ENCODE data around the gene BANF2.
"Not testable (repeated sequence)": the region's sequence is repeated elsewhere in the genome, so short reads cannot be mapped to it uniquely, and the experiment has no call there.

BANF2 gene

GRCh38 chr20:17767624-17768023, 67.9 kb downstream of the BANF2 start:
- no peak for DNase-seq

- no peak for DNase-seq
Measured at GRCh38 chr20:17768271-17768670, 68.5 kb downstream of the BANF2 start.

GRCh38 chr20:17769716-17770115, 70.0 kb downstream of the BANF2 start:
- not testable (repeated sequence) for DNase-seq

- no peak for DNase-seq
Measured at GRCh38 chr20:17771206-17772004, 71.6 kb downstream of the BANF2 start.

GRCh38 chr20:17772005-17772343, 72.2 kb downstream of the BANF2 start:
- DNase-seq = no peak

GRCh38 chr20:17773619-17774018, 73.9 kb downstream of the BANF2 start:
- no peak for DNase-seq

- no peak for DNase-seq
Measured at GRCh38 chr20:17775600-17775999, 75.8 kb downstream of the BANF2 start.

GRCh38 chr20:17776551-17776950, 76.8 kb downstream of the BANF2 start:
- DNase-seq = no peak

- DNase-seq = not testable (repeated sequence)
Measured at GRCh38 chr20:17779011-17779410, 79.2 kb downstream of the BANF2 start.

- DNase-seq = no peak
Measured at GRCh38 chr20:17782768-17783167, 83.0 kb downstream of the BANF2 start.

- no peak for DNase-seq
Measured at GRCh38 chr20:17783671-17784070, 83.9 kb downstream of the BANF2 start.

- no peak for DNase-seq
Measured at GRCh38 chr20:17785007-17785406, 85.2 kb downstream of the BANF2 start.

Data from CD4-positive, alpha-beta T cell treated with Interleukin-1 beta for 1 hour (primary cell).